HepG2 (cell line): ENCODE data around the gene MARS2. TPM values are rescaled to one million over a fixed set of nuclear protein-coding genes. Genes with fewer than 3 reads are reported as not detected.

Experiments used
- ATAC-seq: fragments of 200-7000 bp; cut with Tn5 transposase; 3 replicates; pipeline ENCODE4 v1.9.1; 2020; ENCODE audit warnings: mild to moderate bottlenecking, moderate library complexity
- BruUV-seq: library from RNA; stranded (reverse); fragments of 400-500 nt; replicated peaks from 2 replicates; lab custom pipeline; 2021; lab: Mats Ljungman, UMichigan
- CTCF ChIA-PET: fragments of 300-600 bp; formaldehyde crosslinking; extraction: SDS; loops from one replicate; lab custom pipeline; 2021; ENCODE audit warnings: low total read pairs, inconsistent platforms, low intra/inter-chr PET ratio; lab: Yijun Ruan, JAX
- POLR2A ChIA-PET: fragments of 350-600 bp; sonication (Branson Sonifier 250); formaldehyde crosslinking; loops from one replicate; lab custom pipeline; 2020; ENCODE audit warnings: antibody characterized with exemption, inconsistent platforms; lab: Yijun Ruan, JAX
- DNase-seq: peaks from one replicate; pipeline ENCODE4 v3.0.0-alpha.2; 2015; ENCODE audit warnings: low spot score
- FAIRE-seq: peaks from 3 replicates; lab custom pipeline; 2011; peaks lifted over from hg19 to GRCh38; lab: Jason Lieb, UNC
- H2AFZ ChIP-seq: one replicate; pipeline ENCODE4 v1.6.1; 2011; ENCODE audit warnings: low read length, inconsistent platforms
- H3K27ac ChIP-seq: fragments of 300-600 bp; 3 replicates; pipeline ENCODE4 v1.8.0; 2011; ENCODE audit warnings: mixed run types, mild to moderate bottlenecking, mixed read lengths, low read length, inconsistent platforms; ENCODE audit not compliant: insufficient read depth; ENCODE audit errors: extremely low read length
- H3K27me3 ChIP-seq, 2 experiments: fragments of 200-600 bp in 1 of 2; 2 replicates in 1 of 2; 3 replicates in 1 of 2; pipeline versions ENCODE4 v1.6.0 to v1.8.0; 2011; ENCODE audit warnings: low read length in 2 of 2, mild to moderate bottlenecking in 2 of 2, moderate library complexity in 2 of 2, inconsistent platforms in 1 of 2; ENCODE audit not compliant: insufficient read depth in 2 of 2, control insufficient read depth in 1 of 2
- H3K36me3 ChIP-seq, 2 experiments: fragments of 200-600 bp in 1 of 2; replicated peaks in 1 of 2; 2 replicates in 1 of 2; 3 replicates in 1 of 2; pipeline versions ENCODE4 v1.5.1 to v1.8.0; 2011; ENCODE audit warnings: low read length in 2 of 2, inconsistent platforms in 1 of 2; ENCODE audit not compliant: insufficient read depth in 2 of 2, control insufficient read depth in 1 of 2
- H3K4me1 ChIP-seq: 2 replicates; pipeline ENCODE4 v1.5.1; 2012; ENCODE audit warnings: low read length, inconsistent platforms; ENCODE audit not compliant: insufficient read depth
- H3K4me2 ChIP-seq: 2 replicates; pipeline ENCODE4 v1.6.0; 2011; ENCODE audit warnings: low read depth, low read length, inconsistent platforms
- H3K4me3 ChIP-seq, 3 experiments: fragments of 200-600 bp in 1 of 3; sonication (generic), shearing (Covaris generic) in 1 of 3; replicated peaks in 1 of 3; 2 replicates each; pipeline ENCODE4 v1.5.1; 2011 to 2016; ENCODE audit warnings: low read length in 3 of 3, inconsistent platforms in 2 of 3, low read depth in 2 of 3, mild to moderate bottlenecking in 2 of 3, control low read depth in 1 of 3, mixed read lengths in 1 of 3; ENCODE audit not compliant: insufficient read depth in 1 of 3
- H3K79me2 ChIP-seq: one replicate; pipeline ENCODE4 v1.6.1; 2011; ENCODE audit warnings: low read length, inconsistent platforms; ENCODE audit not compliant: insufficient read depth
- H3K9ac ChIP-seq: 2 replicates; pipeline ENCODE4 v1.6.0; 2011; ENCODE audit warnings: mild to moderate bottlenecking, low read depth, low read length, inconsistent platforms; ENCODE audit not compliant: insufficient read depth
- H3K9me3 ChIP-seq: 2 replicates; pipeline ENCODE4 v1.5.1; 2012; ENCODE audit warnings: mild to moderate bottlenecking, low read length
- H4K20me1 ChIP-seq: 2 replicates; pipeline ENCODE4 v1.6.0; 2011; ENCODE audit warnings: inconsistent platforms, mild to moderate bottlenecking, low read length, moderate library complexity; ENCODE audit not compliant: insufficient read depth
- FOXK2 ChIP-seq: fragments of 450-650 bp; IDR thresholded peaks from 2 replicates; pipeline ENCODE4 v1.6.1; 2016
- HMGA1 ChIP-seq: sonication (generic); formaldehyde crosslinking; conservative IDR thresholded peaks from 2 replicates; pipeline ENCODE4 v1.4.0; 2020; ENCODE audit warnings: missing genetic modification reagents
- HNF4G ChIP-seq, 2 experiments: sonication (generic) in 1 of 2; formaldehyde crosslinking in 1 of 2; IDR thresholded peaks; 2 replicates each; pipeline versions ENCODE4 v1.4.0 to v1.6.1; 2011 to 2020; ENCODE audit warnings: borderline replicate concordance in 2 of 2, low read depth in 2 of 2, mild to moderate bottlenecking in 2 of 2, low read length in 1 of 2, missing genetic modification reagents in 1 of 2, moderate library complexity in 1 of 2
- HNRNPH1 ChIP-seq: fragments of 200-400 bp; formaldehyde crosslinking; optimal IDR thresholded peaks from 2 replicates; pipeline ENCODE3; 2017; ENCODE audit warnings: mild to moderate bottlenecking, low read depth, low read length
- KLF6 ChIP-seq: IDR thresholded peaks from 2 replicates; pipeline ENCODE4 v1.8.0; 2016; ENCODE audit warnings: missing biosample characterization, missing genetic modification reagents
- NR2F1 ChIP-seq, 2 experiments: fragments of 450-650 bp in 1 of 2; formaldehyde crosslinking in 1 of 2; IDR thresholded peaks; 2 replicates each; pipeline versions ENCODE4 v1.5.0 to v1.6.1; 2016 to 2020; ENCODE audit warnings: mild to moderate bottlenecking in 1 of 2, missing compliant biosample characterization in 1 of 2, missing genetic modification reagents in 1 of 2, moderate library complexity in 1 of 2
- NRL ChIP-seq: sonication (generic); formaldehyde crosslinking; IDR thresholded peaks from 2 replicates; pipeline ENCODE4 v1.5.0; 2020; ENCODE audit warnings: missing genetic modification reagents, mild to moderate bottlenecking, moderate library complexity, borderline replicate concordance
- SMARCE1 ChIP-seq: fragments of 450-650 bp; IDR thresholded peaks from 2 replicates; pipeline ENCODE4 v1.6.1; 2017; ENCODE audit warnings: borderline replicate concordance
- SMYD3 ChIP-seq: sonication (generic); formaldehyde crosslinking; IDR thresholded peaks from 2 replicates; pipeline ENCODE4 v1.8.1; 2023; ENCODE audit warnings: mild to moderate bottlenecking, missing genetic modification reagents
- STAT5B ChIP-seq: sonication (generic); formaldehyde crosslinking; IDR thresholded peaks from 2 replicates; pipeline ENCODE4 v1.4.0; 2020; ENCODE audit warnings: missing genetic modification reagents
- TARDBP ChIP-seq: sonication (generic); formaldehyde crosslinking; IDR thresholded peaks from 2 replicates; pipeline ENCODE4 v1.8.0; 2022; ENCODE audit warnings: mild to moderate bottlenecking, missing genetic modification reagents
- XBP1 ChIP-seq: sonication (generic); formaldehyde crosslinking; IDR thresholded peaks from 2 replicates; pipeline ENCODE4 v1.5.0; 2020; ENCODE audit warnings: missing genetic modification reagents
- ZNF3 ChIP-seq: IDR thresholded peaks from 2 replicates; pipeline ENCODE4 v1.7.0; 2017; ENCODE audit warnings: inconsistent platforms
- ZNF329 ChIP-seq: sonication (generic); formaldehyde crosslinking; IDR thresholded peaks from 2 replicates; pipeline ENCODE4 v1.9.0; 2021; ENCODE audit warnings: low read depth, mild to moderate bottlenecking, missing genetic modification reagents
- ZSCAN20 ChIP-seq: sonication (generic); formaldehyde crosslinking; IDR thresholded peaks from 2 replicates; pipeline ENCODE4 v1.4.0; 2020; ENCODE audit warnings: missing genetic modification reagents, mild to moderate bottlenecking, borderline replicate concordance
- WGBS: methylation state at CpG from one replicate; pipeline ENCODE4 v1.1.6; 2017; ENCODE audit warnings: low lambda C conversion rate; 5-methylcytosine and 5-hydroxymethylcytosine counted together
- in situ Hi-C: cut with HindIII; loops from 2 replicates; pipeline ENCODE4 v1.10.0; 2017; ENCODE audit warnings: low pct_unique_long_range_greater_than_20kb; ENCODE audit not compliant: extremely low pct_ligation_motif_present
- intact Hi-C: fragments of 100-400 bp; cut with micrococcal nuclease; formaldehyde crosslinking; loops from one replicate; pipeline ENCODE4 v1.10.0; 2022; ENCODE audit not compliant: unreplicated experiment
- polyA plus RNA-seq, 8 experiments: library from polyadenylated mRNA; depleted of rRNA in 3 of 8; stranded (reverse) in 7 of 8; unstranded in 1 of 8; fragments of >200 nt; fragmentation: Illumina TruSeq in 4 of 8; extraction: Trizol in 4 of 8; gene quantifications; 2 replicates each; pipeline versions ENCODE4 v1.2.1 to v1.2.3, GENCODE V29; 2011 to 2016; ENCODE audit warnings: low read depth in 4 of 8, missing spikeins in 1 of 8, mixed read lengths in 1 of 8; ENCODE audit not compliant: insufficient read depth in 1 of 8
- total RNA-seq, 5 experiments: library from RNA; depleted of rRNA; stranded (reverse); fragments of >200 nt; fragmentation: Illumina TruSeq; extraction: Trizol; gene quantifications; 2 replicates each; pipeline ENCODE4 v1.2.3, GENCODE V29; 2016; ENCODE audit warnings: low read depth in 1 of 5
- TF ChIP-seq, protein P1 (sequence below): sonication (generic); formaldehyde crosslinking; IDR thresholded peaks from 2 replicates; pipeline ENCODE4 v1.4.0; 2020; ENCODE audit warnings: missing genetic modification reagents
- TF ChIP-seq, protein P2 (sequence below): IDR thresholded peaks from 2 replicates; pipeline ENCODE4 v1.6.1; 2016; ENCODE audit warnings: missing genetic modification reagents, missing compliant biosample characterization
- TF ChIP-seq, protein P3 (sequence below): sonication (generic); formaldehyde crosslinking; IDR thresholded peaks from 2 replicates; pipeline ENCODE4 v1.4.0; 2020; ENCODE audit warnings: missing genetic modification reagents
- TF ChIP-seq, protein P4 (sequence below): sonication (generic); formaldehyde crosslinking; IDR thresholded peaks from 2 replicates; pipeline ENCODE4 v1.5.1; 2020; ENCODE audit warnings: missing genetic modification reagents, mild to moderate bottlenecking, borderline replicate concordance

MARS2 gene
- total and polyA plus RNA-seq, 2 of the 13 experiments (the other 11 are each of a cell fraction or from before 2014, with no cell fraction given) = 6.9 to 16.2 TPM

DNA sequence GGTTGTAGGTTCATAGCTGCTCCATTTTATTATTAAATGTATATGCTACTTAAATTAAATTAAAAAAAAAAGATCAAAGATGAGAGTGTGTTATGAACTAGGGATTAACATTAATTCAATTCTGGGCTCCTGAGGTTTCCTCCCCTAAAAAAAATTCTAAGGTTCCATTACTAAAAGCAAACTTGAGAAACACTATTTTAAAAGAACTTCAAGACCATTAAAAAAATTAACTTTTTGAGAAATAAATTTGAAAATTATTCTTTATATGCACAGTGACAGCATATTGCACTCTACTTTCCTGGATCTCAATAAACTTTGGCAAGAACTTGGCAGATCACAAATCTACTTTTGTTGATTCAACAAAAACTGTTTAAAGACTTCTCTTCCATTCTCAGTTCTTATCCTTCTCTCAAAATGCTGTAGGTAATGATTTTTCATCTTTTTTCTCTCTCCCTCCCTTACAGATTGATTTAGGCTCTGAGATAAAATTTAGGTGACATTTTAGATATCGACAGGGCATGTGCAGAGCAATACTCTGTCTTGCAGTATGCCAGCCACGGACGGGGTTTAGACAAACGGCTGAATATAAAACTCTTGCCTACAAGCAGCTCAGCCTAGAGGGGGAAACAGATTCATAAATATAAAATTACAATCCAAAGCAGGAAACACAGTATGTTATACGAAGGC is 592 bp upstream of the MARS2 start:
- FAIRE-seq (no peak), DNase-seq (no peak), ATAC-seq (peak; percentile 15)
- H3K79me2 ChIP-seq = peaks cover 36% of the 10 kb centered on the region
- H3K4me1 ChIP-seq = peaks cover 30% of the 10 kb centered on the region
- under 1% methylated on average over 5 of the region's 5 CpGs for WGBS
- peaks cover 22% of the 10 kb centered on the region for H4K20me1 ChIP-seq
- intact Hi-C loops (loop anchor here (1.0 to 10.0 kb wide), 4 partner anchors 188 to 310 kb away; partner anchors contain the start of genes COQ10B, MOB4 and SF3B1), in situ Hi-C loops (loop anchor here (5.0 to 10.0 kb wide), 2 partner anchors 73 to 190 kb away; partner anchors contain the start of gene MOB4)
- H3K9ac ChIP-seq = peak overlapping the region; percentile 73
- H3K36me3 ChIP-seq = no peaks in the 10 kb centered on the region; a peak in 2 of 5 replicates
- H2AFZ ChIP-seq = peak overlapping the region; percentile 99
- no peaks in the 10 kb centered on the region; a peak in 1 of 5 replicates for H3K27me3 ChIP-seq
- ChIA-PET POLR2A (interaction anchor here (0.7 to 2.9 kb wide), 9 partner anchors 31 to 270 kb away, joined by 3 to 40 read pairs (median 7); partner anchors contain the start of genes COQ10B, HSPD1, HSPE1 and MOB4), CTCF (interaction anchor here (1.1 kb wide), 1 partner anchor 73 kb away, joined by 3 read pairs; no protein-coding TSS in a partner anchor)
- H3K4me2 ChIP-seq = peak overlapping the region; percentile 92
- no peaks in the 10 kb centered on the region for H3K9me3 ChIP-seq
- peak overlapping the region; percentile 60 to 86 (median 85) for H3K4me3 ChIP-seq
- peak overlapping the region; percentile 54 for H3K27ac ChIP-seq
- BruUV-seq = TSS peak; percentile 98
- TF ChIP-seq NR2F1 (CRISPR knock-in tag; IDR thresholded peaks at IDR 0.05) (peak in 1 of 2 experiments; percentile 19; a peak in 1 of 4 replicates), ZSCAN20 (CRISPR knock-in tag) (peak; percentile 34; the same call in 1 of the 2 replicates), SMYD3 (CRISPR knock-in tag) (no peak), HMGA1 (no peak), FOXK2 (no peak), KLF6 (CRISPR knock-in tag) (0 out of 2 replicates have a peak, but pooled peaks have one; percentile 51), ZNF329 (CRISPR knock-in tag) (no peak), STAT5B (CRISPR knock-in tag) (no peak), XBP1 (CRISPR knock-in tag) (no peak), TARDBP (CRISPR knock-in tag) (no peak), HNF4G (IDR thresholded peaks at IDR 0.05; ENCODE audit: borderline replicate concordance, low read depth, low read length) (no peak), HNF4G (CRISPR knock-in tag; IDR thresholded peaks at IDR 0.05; ENCODE audit: borderline replicate concordance, low read depth) (no peak), ZNF3 (no peak), HNRNPH1 (no peak), SMARCE1 (no peak), NRL (no peak)
- TF ChIP-seq, protein P1, sequence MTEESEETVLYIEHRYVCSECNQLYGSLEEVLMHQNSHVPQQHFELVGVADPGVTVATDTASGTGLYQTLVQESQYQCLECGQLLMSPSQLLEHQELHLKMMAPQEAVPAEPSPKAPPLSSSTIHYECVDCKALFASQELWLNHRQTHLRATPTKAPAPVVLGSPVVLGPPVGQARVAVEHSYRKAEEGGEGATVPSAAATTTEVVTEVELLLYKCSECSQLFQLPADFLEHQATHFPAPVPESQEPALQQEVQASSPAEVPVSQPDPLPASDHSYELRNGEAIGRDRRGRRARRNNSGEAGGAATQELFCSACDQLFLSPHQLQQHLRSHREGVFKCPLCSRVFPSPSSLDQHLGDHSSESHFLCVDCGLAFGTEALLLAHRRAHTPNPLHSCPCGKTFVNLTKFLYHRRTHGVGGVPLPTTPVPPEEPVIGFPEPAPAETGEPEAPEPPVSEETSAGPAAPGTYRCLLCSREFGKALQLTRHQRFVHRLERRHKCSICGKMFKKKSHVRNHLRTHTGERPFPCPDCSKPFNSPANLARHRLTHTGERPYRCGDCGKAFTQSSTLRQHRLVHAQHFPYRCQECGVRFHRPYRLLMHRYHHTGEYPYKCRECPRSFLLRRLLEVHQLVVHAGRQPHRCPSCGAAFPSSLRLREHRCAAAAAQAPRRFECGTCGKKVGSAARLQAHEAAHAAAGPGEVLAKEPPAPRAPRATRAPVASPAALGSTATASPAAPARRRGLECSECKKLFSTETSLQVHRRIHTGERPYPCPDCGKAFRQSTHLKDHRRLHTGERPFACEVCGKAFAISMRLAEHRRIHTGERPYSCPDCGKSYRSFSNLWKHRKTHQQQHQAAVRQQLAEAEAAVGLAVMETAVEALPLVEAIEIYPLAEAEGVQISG (CRISPR knock-in tag) = no peak
- TF ChIP-seq, protein P2, sequence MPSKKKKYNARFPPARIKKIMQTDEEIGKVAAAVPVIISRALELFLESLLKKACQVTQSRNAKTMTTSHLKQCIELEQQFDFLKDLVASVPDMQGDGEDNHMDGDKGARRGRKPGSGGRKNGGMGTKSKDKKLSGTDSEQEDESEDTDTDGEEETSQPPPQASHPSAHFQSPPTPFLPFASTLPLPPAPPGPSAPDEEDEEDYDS = no peak
- TF ChIP-seq, protein P3, sequence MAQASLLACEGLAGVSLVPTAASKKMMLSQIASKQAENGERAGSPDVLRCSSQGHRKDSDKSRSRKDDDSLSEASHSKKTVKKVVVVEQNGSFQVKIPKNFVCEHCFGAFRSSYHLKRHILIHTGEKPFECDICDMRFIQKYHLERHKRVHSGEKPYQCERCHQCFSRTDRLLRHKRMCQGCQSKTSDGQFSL (CRISPR knock-in tag) = no peak
- TF ChIP-seq, protein P4, sequence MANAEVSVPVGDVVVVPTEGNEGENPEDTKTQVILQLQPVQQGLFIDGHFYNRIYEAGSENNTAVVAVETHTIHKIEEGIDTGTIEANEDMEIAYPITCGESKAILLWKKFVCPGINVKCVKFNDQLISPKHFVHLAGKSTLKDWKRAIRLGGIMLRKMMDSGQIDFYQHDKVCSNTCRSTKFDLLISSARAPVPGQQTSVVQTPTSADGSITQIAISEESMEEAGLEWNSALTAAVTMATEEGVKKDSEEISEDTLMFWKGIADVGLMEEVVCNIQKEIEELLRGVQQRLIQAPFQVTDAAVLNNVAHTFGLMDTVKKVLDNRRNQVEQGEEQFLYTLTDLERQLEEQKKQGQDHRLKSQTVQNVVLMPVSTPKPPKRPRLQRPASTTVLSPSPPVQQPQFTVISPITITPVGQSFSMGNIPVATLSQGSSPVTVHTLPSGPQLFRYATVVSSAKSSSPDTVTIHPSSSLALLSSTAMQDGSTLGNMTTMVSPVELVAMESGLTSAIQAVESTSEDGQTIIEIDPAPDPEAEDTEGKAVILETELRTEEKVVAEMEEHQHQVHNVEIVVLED (CRISPR knock-in tag) = no peak
